DND-41 (cell line): Measurements from ENCODE around the gene MRPL40.
A peak's percentile ranks its signal among the peaks of the same experiment; 100 is the strongest.

Experiments used
- ATAC-seq: fragments of 200-7000 bp; cut with Tn5 transposase; 3 replicates; pipeline ENCODE4 v1.9.1; 2021; ENCODE audit warnings: low read depth; ENCODE audit not compliant: insufficient read depth
- DNase-seq: peaks from one replicate; pipeline ENCODE4 v3.0.0-alpha.2; 2020
- H2AFZ ChIP-seq: 2 replicates; pipeline ENCODE4 v1.6.0; 2012; ENCODE audit warnings: low read depth, low read length
- H3K27ac ChIP-seq: 2 replicates; pipeline ENCODE4 v1.5.1; 2012; ENCODE audit warnings: low read length, inconsistent platforms
- H3K27me3 ChIP-seq: fragments of 200-600 bp; sonication (generic); 2 replicates; pipeline ENCODE4 v1.6.0; 2012; ENCODE audit warnings: low read length, mild to moderate bottlenecking, inconsistent platforms; ENCODE audit not compliant: insufficient read depth, poor library complexity
- H3K36me3 ChIP-seq: 2 replicates; pipeline ENCODE4 v1.5.1; 2012; ENCODE audit warnings: low read length, inconsistent platforms; ENCODE audit not compliant: insufficient read depth
- H3K4me1 ChIP-seq: 2 replicates; pipeline ENCODE4 v1.5.1; 2012; ENCODE audit warnings: mild to moderate bottlenecking, low read length; ENCODE audit not compliant: insufficient read depth
- H3K4me2 ChIP-seq: 2 replicates; pipeline ENCODE4 v1.6.0; 2012; ENCODE audit warnings: mild to moderate bottlenecking, moderate library complexity, low read length, inconsistent platforms; ENCODE audit not compliant: insufficient read depth
- H3K4me3 ChIP-seq, 2 experiments: fragments of 200-600 bp in 1 of 2; shearing (Covaris generic) in 1 of 2; 2 replicates each; pipeline ENCODE4 v1.5.1; 2012 to 2016; ENCODE audit warnings: inconsistent platforms in 2 of 2, low read length in 2 of 2, mild to moderate bottlenecking in 2 of 2, low read depth in 1 of 2, moderate library complexity in 1 of 2
- H3K79me2 ChIP-seq: 2 replicates; pipeline ENCODE4 v1.6.0; 2012; ENCODE audit warnings: low read length, inconsistent platforms; ENCODE audit not compliant: insufficient read depth
- H3K9ac ChIP-seq: 2 replicates; pipeline ENCODE4 v1.6.0; 2012; ENCODE audit warnings: low read depth, mild to moderate bottlenecking, inconsistent platforms, low read length, moderate library complexity
- H3K9me3 ChIP-seq: 2 replicates; pipeline ENCODE4 v1.5.1; 2012; ENCODE audit warnings: low read length, moderate library complexity, mild to moderate bottlenecking, inconsistent platforms; ENCODE audit not compliant: insufficient read depth, severe bottlenecking
- H4K20me1 ChIP-seq: 2 replicates; pipeline ENCODE4 v1.6.0; 2012; ENCODE audit warnings: low read length; ENCODE audit not compliant: insufficient read depth
- CTCF ChIP-seq: IDR thresholded peaks from 2 replicates; pipeline ENCODE4 v1.5.1; 2012; ENCODE audit warnings: borderline replicate concordance, low read length, moderate library complexity, mild to moderate bottlenecking; ENCODE audit not compliant: poor library complexity, severe bottlenecking; ENCODE audit errors: extremely low read depth
- EZH2 ChIP-seq: IDR thresholded peaks from 3 replicates; pipeline ENCODE4 v1.6.1; 2012; ENCODE audit warnings: borderline replicate concordance, low read depth, mild to moderate bottlenecking, moderate library complexity, low read length, inconsistent platforms; ENCODE audit not compliant: severe bottlenecking

MRPL40 gene

GRCh38 chr22:19412478-19412877 is 19.9 kb upstream of the MRPL40 start:
- TF ChIP-seq CTCF (no peak), EZH2 (no peak)
- no peak for DNase-seq
- no peak overlapping the region for H3K9ac ChIP-seq
- no peak overlapping the region for H2AFZ ChIP-seq
- 0 out of 2 replicates have a peak, but pooled peaks cover 3% of the 10 kb centered on the region for H3K4me1 ChIP-seq
- no peak overlapping the region for H3K4me2 ChIP-seq
- H3K27me3 ChIP-seq, result no peaks in the 10 kb centered on the region
- H4K20me1 ChIP-seq, result peaks cover 43% of the 10 kb centered on the region
- peak overlapping the region; percentile 24 for H3K27ac ChIP-seq
- H3K36me3 ChIP-seq, result peaks cover 65% of the 10 kb centered on the region
- ATAC-seq, result no peak
- H3K9me3 ChIP-seq, result no peaks in the 10 kb centered on the region
- no peak overlapping the region for H3K4me3 ChIP-seq
- peaks cover 87% of the 10 kb centered on the region for H3K79me2 ChIP-seq

- H3K4me1 ChIP-seq, result peaks cover 8% of the 10 kb centered on the region
- peaks cover 40% of the 10 kb centered on the region for H4K20me1 ChIP-seq
- no peak overlapping the region; the same call in 1 of the 2 replicates for H3K9ac ChIP-seq
- no peak overlapping the region for H3K4me2 ChIP-seq
- ATAC-seq (no peak), DNase-seq (no peak)
- H3K27me3 ChIP-seq, result no peaks in the 10 kb centered on the region
- no peak for TF ChIP-seq CTCF
- TF ChIP-seq EZH2, result no peak
- H3K79me2 ChIP-seq, result peaks cover 91% of the 10 kb centered on the region
- no peak overlapping the region for H2AFZ ChIP-seq
- no peaks in the 10 kb centered on the region for H3K9me3 ChIP-seq
- H3K4me3 ChIP-seq, result no peak overlapping the region
- peak overlapping the region; percentile 24 for H3K27ac ChIP-seq
- H3K36me3 ChIP-seq, result peaks cover 64% of the 10 kb centered on the region
Measured at GRCh38 chr22:19412923-19413322, 19.4 kb upstream of the MRPL40 start.

GRCh38 chr22:19419086-19419463 is 13.3 kb upstream of the MRPL40 start:
- H4K20me1 ChIP-seq, result peaks cover 11% of the 10 kb centered on the region; the same call in 1 of the 2 replicates
- H2AFZ ChIP-seq, result peak overlapping the region; percentile 48; the same call in 1 of the 2 replicates
- H3K9me3 ChIP-seq, result no peaks in the 10 kb centered on the region
- H3K36me3 ChIP-seq, result peaks cover 24% of the 10 kb centered on the region
- DNase-seq, result peak; percentile 58
- peak overlapping the region; percentile 97 for H3K27ac ChIP-seq
- ATAC-seq, result peak; percentile 34
- peak overlapping the region; percentile 51 for H3K9ac ChIP-seq
- no peaks in the 10 kb centered on the region for H3K27me3 ChIP-seq
- TF ChIP-seq CTCF (no peak), EZH2 (no peak)
- H3K4me2 ChIP-seq, result peak overlapping the region; percentile 55
- peaks cover 92% of the 10 kb centered on the region for H3K79me2 ChIP-seq
- peak overlapping the region in 1 of 2 experiments; percentile 29; a peak in 1 of 4 replicates for H3K4me3 ChIP-seq
- peaks cover 69% of the 10 kb centered on the region for H3K4me1 ChIP-seq
